Medulla oblongata (tissue), 1 donor: ENCODE data around the gene AMZ1.

Experiments used
- DNase-seq: peaks from one replicate; pipeline ENCODE4 v3.0.0-alpha.2; 2015; ENCODE audit errors: extremely low spot score

AMZ1 gene, protein sequence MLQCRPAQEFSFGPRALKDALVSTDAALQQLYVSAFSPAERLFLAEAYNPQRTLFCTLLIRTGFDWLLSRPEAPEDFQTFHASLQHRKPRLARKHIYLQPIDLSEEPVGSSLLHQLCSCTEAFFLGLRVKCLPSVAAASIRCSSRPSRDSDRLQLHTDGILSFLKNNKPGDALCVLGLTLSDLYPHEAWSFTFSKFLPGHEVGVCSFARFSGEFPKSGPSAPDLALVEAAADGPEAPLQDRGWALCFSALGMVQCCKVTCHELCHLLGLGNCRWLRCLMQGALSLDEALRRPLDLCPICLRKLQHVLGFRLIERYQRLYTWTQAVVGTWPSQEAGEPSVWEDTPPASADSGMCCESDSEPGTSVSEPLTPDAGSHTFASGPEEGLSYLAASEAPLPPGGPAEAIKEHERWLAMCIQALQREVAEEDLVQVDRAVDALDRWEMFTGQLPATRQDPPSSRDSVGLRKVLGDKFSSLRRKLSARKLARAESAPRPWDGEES

DNA sequence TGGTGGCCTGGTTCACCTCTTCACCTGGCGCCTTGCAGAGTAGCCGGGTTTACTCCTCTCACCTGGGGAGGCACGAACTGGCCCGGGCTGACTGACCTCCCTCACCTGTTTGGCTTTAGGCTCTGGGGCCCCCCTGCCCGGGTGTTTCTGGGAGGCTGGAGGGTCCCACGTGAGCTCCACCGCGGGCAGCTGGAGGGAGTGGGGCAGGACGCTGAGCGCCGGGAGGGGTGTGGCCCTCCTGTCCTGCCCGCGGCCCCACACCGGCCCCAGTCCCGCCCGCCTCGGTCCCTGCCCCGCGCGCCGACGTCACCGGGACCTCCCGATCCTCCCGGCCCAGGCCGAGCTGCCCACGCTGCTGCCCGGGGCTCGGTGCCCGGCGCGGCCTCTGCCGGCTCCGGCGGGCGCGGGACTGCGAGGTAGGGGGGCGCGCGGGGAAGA, at the start of gene AMZ1:
Gene AMZ1, plus strand, starts transcription at position 322 of the 438 bp plus-strand sequence. CDS start 12,250 bp downstream, outside the sequence.
- no peak for DNase-seq

DNA sequence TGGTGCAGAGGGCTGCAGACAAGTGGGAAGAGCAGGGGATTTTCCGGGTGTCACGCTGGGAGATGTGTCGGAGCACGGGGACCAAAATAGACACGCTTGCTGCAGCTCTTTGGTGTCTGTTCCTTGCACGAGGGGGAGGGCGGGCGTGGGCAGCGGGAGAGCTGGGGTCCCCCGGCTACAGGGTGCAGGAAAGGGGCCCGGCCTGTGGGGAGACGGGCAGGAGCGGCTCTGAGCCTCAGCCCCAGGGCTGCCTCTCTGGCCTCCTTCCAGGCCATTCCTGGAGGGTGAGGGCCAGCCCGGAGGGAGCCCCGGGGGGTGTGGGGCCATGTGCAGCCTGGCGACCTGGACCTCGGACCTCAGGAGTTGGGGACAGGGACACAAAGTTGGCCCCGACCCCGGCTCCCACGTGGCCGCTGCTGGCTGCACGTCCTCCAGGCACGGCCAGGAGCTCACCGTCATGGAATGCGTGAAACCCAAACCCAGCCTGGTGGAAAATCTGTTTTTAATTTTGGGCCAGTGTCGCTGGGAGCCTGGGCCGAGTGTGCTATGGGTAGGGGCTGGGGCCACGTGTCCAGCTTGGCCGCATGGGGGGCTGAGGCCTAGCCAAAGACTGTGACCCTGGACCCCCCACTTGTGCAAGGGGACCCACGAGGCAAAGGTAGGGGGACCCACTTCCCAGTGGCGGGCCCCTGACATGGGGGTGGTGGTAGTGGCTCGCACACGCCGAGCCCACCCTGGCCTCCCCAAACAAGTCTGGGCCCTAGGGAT, 49.6 kb upstream of the AMZ1 start:
- peak; percentile 49 for DNase-seq

DNA sequence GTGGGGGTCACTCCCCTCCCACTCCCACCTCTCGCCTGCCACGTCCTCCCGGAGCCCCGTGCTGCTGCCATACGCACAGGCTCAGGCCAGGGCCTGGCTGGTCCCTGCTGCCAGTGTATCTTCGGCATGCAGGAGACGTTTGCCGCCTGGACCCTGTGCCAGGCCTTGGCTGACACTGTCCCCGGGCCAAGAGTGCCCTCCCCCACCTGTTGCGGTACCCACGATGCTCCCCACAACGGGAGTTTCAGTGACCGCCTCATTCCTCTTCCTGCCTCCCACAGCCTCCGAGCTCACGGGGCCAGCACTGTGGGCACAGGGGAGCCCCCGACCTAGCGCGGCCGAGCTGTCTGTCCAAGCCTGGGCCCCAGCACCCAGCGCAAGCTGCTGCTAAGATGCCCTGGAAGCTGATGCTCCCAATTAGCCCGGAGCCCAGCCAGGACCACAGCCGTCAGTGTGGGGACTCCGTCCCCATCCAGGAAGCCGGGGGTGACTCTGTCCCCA, 48.8 kb upstream of the AMZ1 start:
- peak; percentile 41 for DNase-seq

GRCh38 chr7:2639695-2640481, 48.1 kb upstream of the AMZ1 start:
- no peak for DNase-seq

DNA sequence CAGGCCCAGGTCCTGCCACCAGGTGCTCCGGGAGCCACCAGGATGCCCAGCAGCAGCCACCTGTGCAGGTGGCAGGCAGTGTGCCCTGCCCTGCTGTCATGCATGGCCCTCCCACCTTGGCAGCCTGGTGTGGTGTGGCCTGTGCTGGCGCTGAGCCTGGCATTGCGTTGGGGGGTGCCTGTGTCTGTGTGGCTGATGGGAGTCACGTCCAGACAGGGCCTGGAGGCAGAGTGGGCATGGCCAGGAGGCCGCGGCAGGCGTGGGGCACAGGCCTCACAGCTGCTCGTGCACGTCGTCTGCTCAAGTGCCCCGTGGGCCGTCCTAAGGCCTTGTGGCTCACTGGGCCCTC, 47.5 kb upstream of the AMZ1 start:
- no peak for DNase-seq

GRCh38 chr7:2640846-2641316, 47.1 kb upstream of the AMZ1 start:
- no peak for DNase-seq

- DNase-seq: peak; percentile 89
Measured at GRCh38 chr7:2641406-2642393, 46.3 kb upstream of the AMZ1 start.

- no peak for DNase-seq
Measured at GRCh38 chr7:2643386-2644219, 44.4 kb upstream of the AMZ1 start.

- no peak for DNase-seq
Measured at GRCh38 chr7:2644220-2644561, 43.8 kb upstream of the AMZ1 start.

GRCh38 chr7:2644562-2645273, 43.3 kb upstream of the AMZ1 start:
- no peak for DNase-seq

GRCh38 chr7:2645274-2645868, 42.6 kb upstream of the AMZ1 start:
- DNase-seq: no peak

DNA sequence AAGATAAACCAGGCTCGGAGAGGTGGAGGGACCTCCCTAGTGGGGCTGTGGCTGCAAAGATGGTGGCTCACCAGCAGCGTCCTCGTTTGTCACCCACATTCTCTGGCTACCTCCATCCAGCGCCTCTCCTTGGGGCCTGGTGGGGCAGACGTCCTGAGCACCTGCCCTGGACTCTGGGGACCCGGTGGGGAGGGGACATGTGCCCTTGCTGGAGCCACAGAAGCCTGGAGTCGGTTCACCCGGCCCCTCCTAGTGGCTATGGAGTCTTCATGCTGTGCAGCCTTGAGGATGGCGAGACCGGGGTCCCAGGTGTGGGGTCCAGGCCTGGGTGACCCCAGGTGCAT, 41.7 kb upstream of the AMZ1 start:
- DNase-seq: no peak

- DNase-seq: no peak
Measured at GRCh38 chr7:2646680-2647571, 41.1 kb upstream of the AMZ1 start.

DNA sequence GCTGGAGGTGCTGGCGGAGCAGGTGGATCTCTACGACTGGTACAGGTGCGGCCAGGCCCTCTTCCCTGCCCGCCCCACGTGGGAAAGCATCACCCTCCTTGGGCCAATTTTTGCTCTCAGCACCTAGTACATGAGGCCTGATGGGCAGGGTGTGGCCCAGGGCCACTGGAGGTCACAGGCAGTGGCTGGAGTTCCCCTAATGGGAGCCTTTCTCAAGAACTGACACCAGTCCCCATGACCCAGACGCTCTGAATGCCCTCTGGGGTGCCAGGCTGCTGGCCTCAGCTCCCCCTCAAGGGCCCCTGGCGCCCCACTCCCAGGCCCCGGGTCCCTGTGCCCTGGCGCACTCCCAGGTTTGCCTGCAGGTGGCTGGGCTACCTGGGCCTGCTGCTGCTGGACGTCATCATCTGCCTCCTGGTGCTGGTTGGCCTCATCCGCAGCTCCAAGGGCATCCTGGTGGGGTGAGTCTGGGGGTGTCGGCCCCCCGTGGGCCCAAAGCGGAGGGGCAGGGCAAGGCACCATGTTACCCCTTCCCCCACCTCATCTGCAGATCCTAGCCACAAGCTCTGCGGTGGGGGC, 40.3 kb upstream of the AMZ1 start:
- DNase-seq: no peak

DNA sequence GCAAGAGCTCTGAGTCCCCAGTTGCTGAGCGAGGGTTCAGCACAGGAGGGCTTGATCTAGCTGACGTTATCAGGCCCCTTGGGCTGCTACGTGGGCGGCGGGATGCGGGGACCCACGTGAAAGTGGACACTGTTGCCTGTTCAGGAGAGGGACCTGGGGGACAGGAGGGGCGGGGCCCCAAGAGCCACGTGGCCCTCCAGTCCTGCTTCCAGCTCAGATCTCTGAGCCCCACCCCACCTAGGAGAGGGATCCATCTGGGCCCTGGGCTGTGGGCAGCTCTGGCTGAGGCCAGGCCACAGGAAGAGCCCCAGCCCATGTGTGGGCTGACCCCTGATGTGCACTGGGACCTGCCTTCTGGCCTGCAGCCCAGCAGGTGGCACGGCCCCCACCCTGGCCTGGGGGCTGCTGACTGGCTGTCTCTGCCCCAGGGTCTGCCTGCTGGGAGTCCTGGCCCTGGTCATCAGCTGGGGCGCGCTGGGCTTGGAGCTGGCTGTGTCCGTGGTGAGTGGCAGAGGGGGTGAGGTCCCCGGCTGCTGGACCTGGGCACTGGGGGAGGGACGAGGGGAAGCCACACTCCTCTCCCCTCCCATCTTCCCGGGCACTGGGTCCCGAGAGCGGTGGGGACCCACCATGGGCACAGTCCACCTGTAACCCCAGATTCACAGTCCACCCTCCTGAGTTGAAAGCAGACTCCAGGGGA, 38.7 kb upstream of the AMZ1 start:
- no peak for DNase-seq

GRCh38 chr7:2649991-2650390, 38.0 kb upstream of the AMZ1 start:
- DNase-seq: no peak

DNA sequence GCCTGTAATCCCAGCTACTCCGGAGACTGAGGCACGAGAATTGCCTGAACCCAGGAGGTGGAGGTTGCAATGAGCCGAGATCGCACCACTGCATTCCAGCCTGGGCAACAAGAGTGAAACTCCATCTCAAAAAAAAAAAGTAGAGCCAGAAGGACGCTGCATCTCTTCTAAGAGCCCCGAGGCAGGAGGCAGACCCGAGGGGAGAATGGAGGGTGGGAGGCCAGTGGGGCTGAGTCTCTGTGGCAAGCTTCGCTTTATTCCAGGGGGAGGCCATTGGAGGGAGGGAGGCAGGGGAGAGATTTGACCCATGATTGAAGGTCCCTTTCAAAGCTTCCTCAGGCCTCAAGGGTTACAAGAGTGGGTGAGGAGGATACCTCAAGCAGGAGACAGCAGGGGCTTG, 37.6 kb upstream of the AMZ1 start:
- no peak for DNase-seq
